Melanocyte of skin (primary cell): ENCODE results near the gene NMBR. TPM values are rescaled to one million over a fixed set of nuclear protein-coding genes. Genes with fewer than 3 reads are reported as not detected.

Experiments used
- total RNA-seq, 2 donors: library from RNA; depleted of rRNA; stranded (reverse); fragments of >200 nt; gene quantifications; 2 replicates each; pipeline ENCODE4 v1.2.3, GENCODE V29; 2012

NMBR gene
- not detected for total RNA-seq

DNA sequence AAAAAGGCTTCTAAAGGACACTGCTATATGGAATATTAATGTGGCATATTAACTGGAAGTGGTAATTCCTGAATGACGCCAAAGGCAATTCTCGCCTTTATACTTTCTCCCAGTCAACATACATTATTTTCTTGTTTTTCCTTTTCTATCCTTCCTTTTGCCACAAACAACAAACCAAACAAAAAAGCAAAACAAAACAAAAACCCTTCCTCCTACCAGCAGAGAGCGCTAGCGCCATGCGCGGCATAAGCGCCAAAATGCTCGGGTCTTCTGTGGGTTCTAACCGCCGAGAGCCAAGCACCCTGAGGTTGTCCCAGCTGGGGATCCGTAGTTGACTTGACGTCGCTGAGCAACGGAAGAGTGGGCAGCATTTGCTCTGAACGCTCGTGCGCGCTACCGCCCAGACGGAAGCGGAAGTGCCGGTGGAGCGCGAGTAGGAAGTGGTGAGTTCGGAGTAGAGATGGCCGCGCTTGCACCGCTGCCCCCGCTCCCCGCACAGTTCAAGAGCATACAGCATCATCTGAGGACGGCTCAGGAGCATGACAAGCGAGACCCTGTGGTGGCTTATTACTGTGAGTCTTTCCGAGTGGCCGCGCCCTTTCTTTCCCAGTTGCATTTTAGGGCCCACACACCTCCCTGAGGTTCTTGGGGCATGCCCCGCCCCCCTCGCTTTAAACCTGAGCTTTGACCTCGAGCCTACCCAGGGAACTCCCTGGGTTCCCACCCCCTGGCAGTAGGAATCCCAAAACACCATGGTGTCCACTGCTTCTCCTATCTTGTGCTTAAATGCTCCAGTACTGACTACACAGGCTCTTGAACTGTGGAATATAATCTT, at the start of gene NMBR, which contains the start of gene VTA1:
TSS of gene NMBR (minus strand) at position 295 of the 835 bp plus-strand sequence. CDS start 58,464 bp downstream, outside the sequence.
TSS of gene VTA1 (plus strand) at position 436 of the 835 bp plus-strand sequence. CDS start at position 461, 25 bp downstream.

DNA sequence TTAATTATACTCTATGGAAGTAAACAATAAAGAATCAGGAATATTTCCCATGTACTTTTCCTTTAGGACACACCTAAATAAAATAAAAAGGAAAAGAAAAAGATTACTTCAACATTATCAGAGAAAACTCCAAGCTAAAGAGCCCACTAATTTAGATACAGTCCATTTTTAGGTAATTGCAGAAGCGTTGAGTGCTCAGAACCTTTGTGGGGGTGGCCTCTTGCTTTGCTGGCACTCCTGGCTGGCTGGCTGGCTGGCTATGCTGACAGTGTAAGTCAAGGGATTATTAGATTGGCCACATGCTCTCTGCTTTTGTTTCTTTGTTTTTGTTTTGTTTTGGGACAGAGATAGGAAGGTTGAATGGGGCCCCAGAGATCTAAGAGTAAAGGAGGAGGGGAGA, 14.3 kb downstream of the NMBR start, which contains the start of gene GJE1:
TSS of gene GJE1 (plus strand) at position 301 of the 400 bp plus-strand sequence. CDS start 234 bp downstream, outside the sequence.

Other genes starting within 250 kb of the NMBR start
- gene GJE1, start 14.2 kb downstream of the NMBR start, total RNA-seq, result not detected
- 10 to 100 TPM; 60.2 to 93.9 TPM for gene VTA1, start 141 bp upstream of the NMBR start, total RNA-seq
- gene ADGRG6, start 154.9 kb upstream of the NMBR start, total RNA-seq, result 10 to 100 TPM; 41.0 to 95.6 TPM